ENCODE measurements around the gene CDK12.
"Not testable (repeated sequence)": the region's sequence is repeated elsewhere in the genome, so short reads cannot be mapped to it uniquely, and the experiment has no call there.

CDK12 gene

GRCh38 chr17:39461113-39461925 is at the start of gene CDK12:
CDK12 (plus strand) TSS chr17:39461486; CDS start chr17:39462072, 586 bp downstream.
- no peak for TF ChIP-seq CTCF (IDR thresholded peaks at IDR 0.05; ENCODE audit: low read depth, low read length)
- DNase-seq (ENCODE audit: extremely low read depth, low read depth), result peak; percentile 99

GRCh38 chr17:39416141-39416540 is 45.1 kb upstream of the CDK12 start:
- DNase-seq (ENCODE audit: extremely low read depth, low read depth), result no peak
- TF ChIP-seq CTCF (IDR thresholded peaks at IDR 0.05; ENCODE audit: low read depth, low read length), result no peak

- no peak for TF ChIP-seq CTCF (IDR thresholded peaks at IDR 0.05; ENCODE audit: low read depth, low read length)
Observed at GRCh38 chr17:39429600-39429999, 31.7 kb upstream of the CDK12 start.

GRCh38 chr17:39439868-39440267 is 21.4 kb upstream of the CDK12 start:
- DNase-seq (ENCODE audit: extremely low read depth, low read depth), result not testable (repeated sequence)

More at GRCh38 chr17:39429600-39429999, 31.7 kb upstream of the CDK12 start:
- no peak for DNase-seq (ENCODE audit: extremely low read depth, low read depth)

GRCh38 chr17:39443326-39443725 is 18.0 kb upstream of the CDK12 start:
- DNase-seq (ENCODE audit: extremely low read depth, low read depth), result no peak
- TF ChIP-seq CTCF (IDR thresholded peaks at IDR 0.05; ENCODE audit: low read depth, low read length), result no peak

- TF ChIP-seq CTCF (IDR thresholded peaks at IDR 0.05; ENCODE audit: low read depth, low read length), result no peak
- no peak for DNase-seq (ENCODE audit: extremely low read depth, low read depth)
Observed at GRCh38 chr17:39447561-39447960, 13.7 kb upstream of the CDK12 start.

- TF ChIP-seq CTCF (IDR thresholded peaks at IDR 0.05; ENCODE audit: low read depth, low read length), result no peak
- DNase-seq (ENCODE audit: extremely low read depth, low read depth), result no peak
Observed at GRCh38 chr17:39450051-39450450, 11.2 kb upstream of the CDK12 start.

Measured in AG09319 (cell line).